ENCODE data around the gene ALDH1B1. TPM values are rescaled to one million over a fixed set of nuclear protein-coding genes. Genes with fewer than 3 reads are reported as not detected.
"Not testable (repeated sequence)": the region's sequence is repeated elsewhere in the genome, so short reads cannot be mapped to it uniquely, and the experiment has no call there.

The ALDH1B1 gene
- total and polyA plus RNA-seq, 12 donors: 4.0 to 30.2 (median 17.2) TPM

DNA sequence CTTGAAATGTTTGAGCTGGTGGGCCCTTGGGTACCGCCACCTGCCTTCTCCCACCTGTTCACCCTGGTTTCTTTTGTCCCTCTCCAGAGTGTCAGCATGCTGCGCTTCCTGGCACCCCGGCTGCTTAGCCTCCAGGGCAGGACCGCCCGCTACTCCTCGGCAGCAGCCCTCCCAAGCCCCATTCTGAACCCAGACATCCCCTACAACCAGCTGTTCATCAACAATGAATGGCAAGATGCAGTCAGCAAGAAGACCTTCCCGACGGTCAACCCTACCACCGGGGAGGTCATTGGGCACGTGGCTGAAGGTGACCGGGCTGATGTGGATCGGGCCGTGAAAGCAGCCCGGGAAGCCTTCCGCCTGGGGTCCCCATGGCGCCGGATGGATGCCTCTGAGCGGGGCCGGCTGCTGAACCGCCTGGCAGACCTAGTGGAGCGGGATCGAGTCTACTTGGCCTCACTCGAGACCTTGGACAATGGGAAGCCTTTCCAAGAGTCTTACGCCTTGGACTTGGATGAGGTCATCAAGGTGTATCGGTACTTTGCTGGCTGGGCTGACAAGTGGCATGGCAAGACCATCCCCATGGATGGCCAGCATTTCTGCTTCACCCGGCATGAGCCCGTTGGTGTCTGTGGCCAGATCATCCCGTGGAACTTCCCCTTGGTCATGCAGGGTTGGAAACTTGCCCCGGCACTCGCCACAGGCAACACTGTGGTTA lies 3.3 kb downstream of the ALDH1B1 start:
- intact Hi-C loops (cut with DNase I): loop anchor here in 3 of 10 donors (10.0 kb wide), 4 partner anchors 481 to 651 kb away; partner anchors contain the start of genes SLC25A51 (in 2 of the 3) and TRMT10B (in 1 of the 3)
- ATAC-seq: no peak
- Histone ChIP-seq H3K36me3 (peaks cover 0 to 31% (median 8%) of the 10 kb centered on the region in 9 donors), H3K9me3 (no peaks in the 10 kb centered on the region), H3K27ac (no peak overlapping the region), H3K4me1 (peaks cover 0 to 20% (median 12%) of the 10 kb centered on the region in 9 donors), H3K4me3 (no peak overlapping the region), H3K27me3 (peaks cover 0 to 3% (median 0%) of the 10 kb centered on the region in 7 donors)
- no peak for DNase-seq
- WGBS, 2 donors: 93 to 97% methylated on average over 30 of the region's 30 CpGs
- TF ChIP-seq, protein P1, sequence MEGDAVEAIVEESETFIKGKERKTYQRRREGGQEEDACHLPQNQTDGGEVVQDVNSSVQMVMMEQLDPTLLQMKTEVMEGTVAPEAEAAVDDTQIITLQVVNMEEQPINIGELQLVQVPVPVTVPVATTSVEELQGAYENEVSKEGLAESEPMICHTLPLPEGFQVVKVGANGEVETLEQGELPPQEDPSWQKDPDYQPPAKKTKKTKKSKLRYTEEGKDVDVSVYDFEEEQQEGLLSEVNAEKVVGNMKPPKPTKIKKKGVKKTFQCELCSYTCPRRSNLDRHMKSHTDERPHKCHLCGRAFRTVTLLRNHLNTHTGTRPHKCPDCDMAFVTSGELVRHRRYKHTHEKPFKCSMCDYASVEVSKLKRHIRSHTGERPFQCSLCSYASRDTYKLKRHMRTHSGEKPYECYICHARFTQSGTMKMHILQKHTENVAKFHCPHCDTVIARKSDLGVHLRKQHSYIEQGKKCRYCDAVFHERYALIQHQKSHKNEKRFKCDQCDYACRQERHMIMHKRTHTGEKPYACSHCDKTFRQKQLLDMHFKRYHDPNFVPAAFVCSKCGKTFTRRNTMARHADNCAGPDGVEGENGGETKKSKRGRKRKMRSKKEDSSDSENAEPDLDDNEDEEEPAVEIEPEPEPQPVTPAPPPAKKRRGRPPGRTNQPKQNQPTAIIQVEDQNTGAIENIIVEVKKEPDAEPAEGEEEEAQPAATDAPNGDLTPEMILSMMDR (IDR thresholded peaks at IDR 0.05): no peak

DNA sequence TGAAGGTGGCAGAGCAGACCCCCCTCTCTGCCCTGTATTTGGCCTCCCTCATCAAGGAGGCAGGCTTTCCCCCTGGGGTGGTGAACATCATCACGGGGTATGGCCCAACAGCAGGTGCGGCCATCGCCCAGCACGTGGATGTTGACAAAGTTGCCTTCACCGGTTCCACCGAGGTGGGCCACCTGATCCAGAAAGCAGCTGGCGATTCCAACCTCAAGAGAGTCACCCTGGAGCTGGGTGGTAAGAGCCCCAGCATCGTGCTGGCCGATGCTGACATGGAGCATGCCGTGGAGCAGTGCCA lies 3.8 kb downstream of the ALDH1B1 start:
- Histone ChIP-seq H3K36me3 (peaks cover 0 to 31% (median 8%) of the 10 kb centered on the region in 9 donors), H3K27me3 (peaks cover 0 to 3% (median 0%) of the 10 kb centered on the region in 7 donors), H3K4me1 (peaks cover 0 to 20% (median 12%) of the 10 kb centered on the region in 9 donors), H3K4me3 (no peak overlapping the region), H3K9me3 (no peaks in the 10 kb centered on the region), H3K27ac (no peak overlapping the region)
- DNase-seq (no peak), ATAC-seq (no peak)
- WGBS, 2 donors: 88 to 89% methylated on average over 10 of the region's 10 CpGs
- TF ChIP-seq, protein P1 (IDR thresholded peaks at IDR 0.05): no peak
- intact Hi-C loops (cut with DNase I): loop anchor here in 3 of 10 donors (10.0 kb wide), 4 partner anchors 482 to 652 kb away; partner anchors contain the start of genes SLC25A51 (in 2 of the 3) and TRMT10B (in 1 of the 3)

DNA sequence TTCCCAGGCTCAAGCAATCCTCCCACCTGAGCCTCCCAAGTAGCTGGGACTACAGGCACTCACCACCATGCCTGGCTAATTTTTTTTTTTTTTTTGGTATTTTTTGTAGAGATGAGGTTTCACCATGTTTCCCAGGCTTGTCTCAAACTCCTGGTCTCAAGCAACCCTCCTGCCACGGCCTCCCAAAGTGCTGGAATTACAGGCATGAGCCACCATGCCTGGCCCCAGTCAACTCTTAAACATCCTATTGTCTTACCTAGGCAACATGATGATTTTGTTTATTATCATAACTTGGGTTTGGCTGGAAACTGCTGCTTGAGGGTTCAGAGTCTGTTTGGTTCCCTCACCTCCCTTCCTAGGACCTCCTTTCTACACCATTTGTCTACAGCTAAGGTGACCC lies 6.7 kb downstream of the ALDH1B1 start:
- not testable (repeated sequence) for H3K27ac ChIP-seq, H3K4me3 ChIP-seq, H3K4me1 ChIP-seq, DNase-seq, ATAC-seq, H3K27me3 ChIP-seq, H3K9me3 ChIP-seq
- WGBS, 2 donors: 39 to 100% methylated on average over 1 of the region's 1 CpG
- H3K36me3 ChIP-seq: peaks cover 0 to 31% (median 8%) of the 10 kb centered on the region in 9 donors
- intact Hi-C loops (cut with DNase I): loop anchor here in 3 of 10 donors (10.0 kb wide), 4 partner anchors 484 to 654 kb away; partner anchors contain the start of genes SLC25A51 (in 2 of the 3) and TRMT10B (in 1 of the 3)

DNA sequence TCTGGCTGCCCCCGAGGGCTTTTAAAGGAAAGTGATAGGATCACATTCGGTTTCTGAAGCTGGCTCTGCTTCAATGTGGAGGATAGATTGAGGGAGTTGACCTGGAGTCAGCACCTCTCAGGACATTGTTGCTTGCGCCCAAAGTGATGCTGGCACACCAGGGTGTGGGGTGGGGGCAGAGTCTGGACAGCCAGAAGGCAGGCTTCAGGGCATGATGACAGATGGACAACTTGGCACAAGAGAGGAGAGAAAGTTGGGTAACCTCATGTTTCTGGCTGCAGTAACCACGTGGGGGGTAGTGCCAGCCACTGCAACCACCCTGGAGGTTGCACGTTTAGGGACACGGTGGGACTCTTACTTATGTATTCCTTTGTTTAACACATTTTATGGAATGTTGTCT lies 9.5 kb downstream of the ALDH1B1 start:
- ATAC-seq (no peak), DNase-seq (no peak)
- H3K9me3 ChIP-seq: no peaks in the 10 kb centered on the region
- H3K27ac ChIP-seq: no peak overlapping the region
- TF ChIP-seq, protein P1 (IDR thresholded peaks at IDR 0.05): no peak
- intact Hi-C loops (cut with DNase I): loop anchor here in 2 of 10 donors (10.0 kb wide), 1 partner anchor 657 kb away; no protein-coding TSS in a partner anchor
- peaks cover 0 to 32% (median 25%) of the 10 kb centered on the region in 7 donors for H3K27me3 ChIP-seq
- peaks cover 0 to 3% (median 0%) of the 10 kb centered on the region in 9 donors for H3K4me1 ChIP-seq
- WGBS, 2 donors: 79 to 86% methylated on average over 6 of the region's 6 CpGs
- H3K4me3 ChIP-seq: no peak overlapping the region
- peaks cover 0 to 16% (median 0%) of the 10 kb centered on the region in 9 donors for H3K36me3 ChIP-seq

All from heart right ventricle (tissue), 16 donors.